ENCODE results near the gene HPGDS.

Gene HPGDS

GRCh38 chr4:94377294-94377693, 34.7 kb upstream of the HPGDS start:
- ChIA-PET CTCF (no interaction called here), POLR2A (no interaction called here)
- no peak for TF ChIP-seq ARNT (IDR thresholded peaks at IDR 0.05)
- no peak for TF ChIP-seq SP1 (IDR thresholded peaks at IDR 0.05)
- TF ChIP-seq TARDBP (IDR thresholded peaks at IDR 0.05) = no peak
- DNase-seq (ENCODE audit: extremely low spot score) = no peak

DNA sequence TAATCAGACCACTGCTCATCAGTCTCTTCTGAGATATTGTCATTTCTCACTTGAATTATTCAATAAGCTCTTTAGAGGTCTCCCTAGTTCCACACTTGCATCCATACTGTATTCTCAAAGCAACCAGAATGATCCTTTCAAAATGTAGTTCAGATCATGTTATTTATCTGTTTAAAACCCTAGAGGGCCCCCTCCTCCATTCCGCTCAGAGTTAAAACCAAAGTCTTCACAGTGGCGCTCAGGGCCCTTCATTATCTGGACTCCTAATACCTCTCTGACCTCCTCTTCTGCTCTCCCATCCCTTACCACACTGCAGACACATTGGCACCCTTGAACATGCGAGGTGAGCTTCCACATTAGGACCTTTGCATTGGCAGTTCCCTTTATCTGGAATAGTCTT, 32.7 kb upstream of the HPGDS start:
- ChIA-PET POLR2A (no interaction called here), CTCF (no interaction called here)
- TF ChIP-seq ARNT (IDR thresholded peaks at IDR 0.05) = no peak
- no peak for TF ChIP-seq NFRKB (IDR thresholded peaks at IDR 0.05)
- TF ChIP-seq LEF1 (IDR thresholded peaks at IDR 0.05; ENCODE audit: borderline replicate concordance) = no peak
- no peak for TF ChIP-seq FOXK2 (IDR thresholded peaks at IDR 0.05)
- no peak for TF ChIP-seq L3MBTL2 (conservative IDR thresholded peaks at IDR 0.05)
- no peak for TF ChIP-seq ELF4 (IDR thresholded peaks at IDR 0.05)
- no peak for TF ChIP-seq SP1 (IDR thresholded peaks at IDR 0.05)
- no peak for TF ChIP-seq ZNF384 (IDR thresholded peaks at IDR 0.05)
- TF ChIP-seq, protein P1, sequence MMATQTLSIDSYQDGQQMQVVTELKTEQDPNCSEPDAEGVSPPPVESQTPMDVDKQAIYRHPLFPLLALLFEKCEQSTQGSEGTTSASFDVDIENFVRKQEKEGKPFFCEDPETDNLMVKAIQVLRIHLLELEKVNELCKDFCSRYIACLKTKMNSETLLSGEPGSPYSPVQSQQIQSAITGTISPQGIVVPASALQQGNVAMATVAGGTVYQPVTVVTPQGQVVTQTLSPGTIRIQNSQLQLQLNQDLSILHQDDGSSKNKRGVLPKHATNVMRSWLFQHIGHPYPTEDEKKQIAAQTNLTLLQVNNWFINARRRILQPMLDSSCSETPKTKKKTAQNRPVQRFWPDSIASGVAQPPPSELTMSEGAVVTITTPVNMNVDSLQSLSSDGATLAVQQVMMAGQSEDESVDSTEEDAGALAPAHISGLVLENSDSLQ (IDR thresholded peaks at IDR 0.05) = no peak
- TF ChIP-seq BHLHE40 (IDR thresholded peaks at IDR 0.05; ENCODE audit: borderline replicate concordance) = no peak
- TF ChIP-seq TARDBP (IDR thresholded peaks at IDR 0.05) = no peak
- no peak for TF ChIP-seq HDGF (IDR thresholded peaks at IDR 0.05; ENCODE audit: borderline replicate concordance)
- no peak for TF ChIP-seq FOXA1 (IDR thresholded peaks at IDR 0.05)
- TF ChIP-seq SUZ12 (IDR thresholded peaks at IDR 0.05) = no peak
- no peak for TF ChIP-seq FOXM1 (IDR thresholded peaks at IDR 0.05; ENCODE audit: borderline replicate concordance)
- no peak for TF ChIP-seq CTBP1 (IDR thresholded peaks at IDR 0.05; ENCODE audit: borderline replicate concordance)
- DNase-seq (ENCODE audit: extremely low spot score) = no peak

DNA sequence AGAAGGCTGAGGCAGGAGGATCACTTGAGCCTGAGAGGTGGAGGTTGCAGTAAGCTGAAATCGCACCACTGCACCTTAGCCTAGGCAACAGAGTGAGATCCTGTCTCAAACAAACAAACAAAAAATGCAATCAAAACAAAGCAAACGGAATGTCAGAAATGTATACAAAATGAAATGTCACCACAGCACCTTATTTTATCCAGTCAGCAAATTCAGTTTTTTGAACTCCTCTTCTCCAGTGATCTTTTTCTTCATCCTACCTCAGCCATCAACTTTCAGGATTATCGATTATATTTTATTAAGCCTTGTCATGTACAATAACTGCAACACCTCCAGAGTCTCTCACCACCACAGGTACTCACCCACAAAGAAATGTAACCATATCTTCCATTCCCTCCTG, 31.1 kb upstream of the HPGDS start:
- CTCF ChIA-PET = no interaction called here
- TF ChIP-seq TARDBP (IDR thresholded peaks at IDR 0.05) (no peak), FOXA1 (IDR thresholded peaks at IDR 0.05) (no peak), ELF4 (IDR thresholded peaks at IDR 0.05) (no peak), SUZ12 (IDR thresholded peaks at IDR 0.05) (no peak), BHLHE40 (IDR thresholded peaks at IDR 0.05; ENCODE audit: borderline replicate concordance) (no peak), L3MBTL2 (conservative IDR thresholded peaks at IDR 0.05) (no peak), SP1 (IDR thresholded peaks at IDR 0.05) (no peak), CTBP1 (IDR thresholded peaks at IDR 0.05; ENCODE audit: borderline replicate concordance) (no peak), ARNT (IDR thresholded peaks at IDR 0.05) (no peak), ZNF384 (IDR thresholded peaks at IDR 0.05) (no peak)
- no peak for DNase-seq (ENCODE audit: extremely low spot score)
- POLR2A ChIA-PET = no interaction called here

GRCh38 chr4:94372991-94373390, 30.4 kb upstream of the HPGDS start:
- CTCF ChIA-PET = no interaction called here
- no peak for DNase-seq (ENCODE audit: extremely low spot score)
- TF ChIP-seq SP1 (IDR thresholded peaks at IDR 0.05) = no peak
- TF ChIP-seq CTBP1 (IDR thresholded peaks at IDR 0.05; ENCODE audit: borderline replicate concordance) = no peak
- TF ChIP-seq TARDBP (IDR thresholded peaks at IDR 0.05) = no peak
- TF ChIP-seq HDGF (IDR thresholded peaks at IDR 0.05; ENCODE audit: borderline replicate concordance) = no peak
- no peak for TF ChIP-seq NFRKB (IDR thresholded peaks at IDR 0.05)
- POLR2A ChIA-PET = no interaction called here

DNA sequence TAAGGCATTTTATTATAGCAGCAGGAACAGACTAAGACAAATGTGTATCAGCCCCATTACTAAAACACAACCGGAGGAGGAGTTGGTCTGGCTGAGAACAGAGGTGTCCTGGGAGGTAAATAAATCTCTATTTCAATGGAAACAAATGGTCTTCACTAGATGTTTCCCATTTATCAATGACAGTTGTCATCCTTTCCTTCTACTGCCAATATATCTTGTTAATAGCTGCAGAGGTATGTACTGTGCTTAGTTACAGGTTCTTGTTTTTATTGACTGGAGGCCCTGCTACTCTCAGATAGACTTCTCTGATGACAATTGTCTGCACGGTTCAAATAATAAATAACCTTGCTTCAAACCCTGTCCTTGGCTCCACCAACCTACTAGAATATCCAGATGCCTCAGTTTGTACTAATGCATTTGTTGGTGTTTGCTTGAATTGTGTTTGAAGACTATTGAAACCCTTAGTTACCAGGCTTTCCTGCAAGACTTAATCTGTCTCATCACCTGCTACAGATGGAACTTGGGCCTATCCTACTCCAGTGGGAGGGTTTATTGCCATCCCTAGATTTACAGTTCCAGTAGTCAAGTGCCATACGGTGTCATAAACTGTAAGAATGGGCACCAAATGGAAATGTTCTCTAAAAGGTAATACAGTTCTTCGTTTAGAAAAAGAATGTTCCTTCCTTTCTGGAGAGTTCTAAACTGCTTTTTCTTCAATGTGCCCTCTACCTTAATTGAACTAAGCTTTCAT, 29.8 kb upstream of the HPGDS start:
- ChIA-PET POLR2A (no interaction called here), CTCF (no interaction called here)
- no peak for DNase-seq (ENCODE audit: extremely low spot score)
- TF ChIP-seq ELF4 (IDR thresholded peaks at IDR 0.05) (no peak), NFRKB (IDR thresholded peaks at IDR 0.05) (no peak), ZNF384 (IDR thresholded peaks at IDR 0.05) (no peak), L3MBTL2 (conservative IDR thresholded peaks at IDR 0.05) (no peak), SUZ12 (IDR thresholded peaks at IDR 0.05) (no peak), FOXA1 (IDR thresholded peaks at IDR 0.05) (no peak), ARNT (IDR thresholded peaks at IDR 0.05) (no peak), BHLHE40 (IDR thresholded peaks at IDR 0.05; ENCODE audit: borderline replicate concordance) (no peak), LEF1 (IDR thresholded peaks at IDR 0.05; ENCODE audit: borderline replicate concordance) (no peak), CTBP1 (IDR thresholded peaks at IDR 0.05; ENCODE audit: borderline replicate concordance) (no peak), SP1 (IDR thresholded peaks at IDR 0.05) (no peak), HDGF (IDR thresholded peaks at IDR 0.05; ENCODE audit: borderline replicate concordance) (no peak), FOXM1 (IDR thresholded peaks at IDR 0.05; ENCODE audit: borderline replicate concordance) (no peak), FOXK2 (IDR thresholded peaks at IDR 0.05) (no peak), TARDBP (IDR thresholded peaks at IDR 0.05) (no peak)
- TF ChIP-seq, protein P1 (IDR thresholded peaks at IDR 0.05) = no peak

GRCh38 chr4:94371290-94371689, 28.7 kb upstream of the HPGDS start:
- DNase-seq (ENCODE audit: extremely low spot score) = no peak
- ChIA-PET CTCF (no interaction called here), POLR2A (no interaction called here)
- TF ChIP-seq, protein P1 (IDR thresholded peaks at IDR 0.05) = no peak
- TF ChIP-seq LEF1 (IDR thresholded peaks at IDR 0.05; ENCODE audit: borderline replicate concordance) = no peak
- TF ChIP-seq TARDBP (IDR thresholded peaks at IDR 0.05) = no peak
- no peak for TF ChIP-seq ELF4 (IDR thresholded peaks at IDR 0.05)
- no peak for TF ChIP-seq ARNT (IDR thresholded peaks at IDR 0.05)
- no peak for TF ChIP-seq ZNF384 (IDR thresholded peaks at IDR 0.05)
- no peak for TF ChIP-seq FOXM1 (IDR thresholded peaks at IDR 0.05; ENCODE audit: borderline replicate concordance)
- no peak for TF ChIP-seq L3MBTL2 (conservative IDR thresholded peaks at IDR 0.05)
